Colonic mucosa (tissue), 4 donors: Measurements from ENCODE around the gene SWT1. TPM values are rescaled to one million over a fixed set of nuclear protein-coding genes. Genes with fewer than 3 reads are reported as not detected.

Experiments
- DNase-seq: peaks from one replicate; pipeline ENCODE4 v3.0.0-alpha.2; 2020
- H3K27ac ChIP-seq: fragments of 200-600 bp; one replicate; pipeline ENCODE4 v1.8.0; 2021
- H3K27me3 ChIP-seq: fragments of 200-600 bp; one replicate; pipeline ENCODE4 v1.8.0; 2021
- H3K36me3 ChIP-seq: fragments of 200-600 bp; one replicate; pipeline ENCODE4 v1.8.0; 2021
- H3K4me1 ChIP-seq: fragments of 200-600 bp; one replicate; pipeline ENCODE4 v1.8.0; 2021; ENCODE audit warnings: mild to moderate bottlenecking
- H3K4me3 ChIP-seq: fragments of 200-600 bp; one replicate; pipeline ENCODE4 v1.8.0; 2021
- H3K9ac ChIP-seq, 2 donors: one replicate each; pipeline ENCODE4 v1.7.0; 2013; ENCODE audit warnings: control low read depth in 2 of 2, low read depth in 2 of 2, low read length in 2 of 2
- H3K9me3 ChIP-seq: fragments of 200-600 bp; one replicate; pipeline ENCODE4 v1.8.0; 2021
- intact Hi-C: fragments of 100-400 bp; cut with DNase I; formaldehyde crosslinking; loops from one replicate; pipeline ENCODE4 v1.14.1; 2022
- total RNA-seq, 2 donors: library from RNA; stranded (reverse); fragmentation: NEBNext Ultra II Directional in 1 of 2; extraction: Animal tissue kit (Norgen Biotek cat#: 25700) in 1 of 2; gene quantifications; one replicate each; pipeline ENCODE4 v1.2.1, GENCODE V29; 2021
- TF ChIP-seq, protein P1 (sequence below): fragments of 200-600 bp; IDR thresholded peaks from one replicate; pipeline ENCODE4 v1.8.0; 2022; ENCODE audit warnings: antibody characterized with exemption, mild to moderate bottlenecking
- donor health status: healthy.
- donor health status: DM: no; HTN: no; CAD: no.
- donor health status: DM: no; HTN: no; CAD: no.

The SWT1 gene
- total RNA-seq, 2 donors from 2014 or later: 3.4 to 5.7 TPM

DNA sequence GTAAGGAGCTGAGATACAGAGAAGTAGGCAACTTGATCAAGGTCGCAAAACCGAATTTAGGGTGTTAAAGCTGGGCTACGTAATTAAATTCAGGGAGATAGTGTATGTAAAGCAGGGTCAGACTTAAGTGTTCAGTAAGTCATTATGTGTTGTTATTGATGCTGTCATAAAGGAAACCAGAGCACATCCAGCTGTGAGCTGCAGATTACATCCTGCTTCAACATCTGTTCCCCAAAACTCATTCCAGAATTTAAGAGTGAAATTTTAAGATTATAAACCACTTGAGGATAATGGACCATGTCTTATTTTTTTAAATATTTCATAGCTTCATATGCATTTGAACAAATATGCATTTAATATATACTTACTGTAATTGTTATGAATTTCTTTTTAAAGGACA, 110.3 kb downstream of the SWT1 start:
- Histone ChIP-seq H3K27ac (no peak overlapping the region), H3K4me3 (no peak overlapping the region), H3K9me3 (no peaks in the 10 kb centered on the region), H3K27me3 (no peaks in the 10 kb centered on the region), H3K36me3 (no peaks in the 10 kb centered on the region), H3K9ac (no peak overlapping the region), H3K4me1 (no peaks in the 10 kb centered on the region)
- no peak for DNase-seq
- intact Hi-C loops: no loop called here
- TF ChIP-seq, protein P1, sequence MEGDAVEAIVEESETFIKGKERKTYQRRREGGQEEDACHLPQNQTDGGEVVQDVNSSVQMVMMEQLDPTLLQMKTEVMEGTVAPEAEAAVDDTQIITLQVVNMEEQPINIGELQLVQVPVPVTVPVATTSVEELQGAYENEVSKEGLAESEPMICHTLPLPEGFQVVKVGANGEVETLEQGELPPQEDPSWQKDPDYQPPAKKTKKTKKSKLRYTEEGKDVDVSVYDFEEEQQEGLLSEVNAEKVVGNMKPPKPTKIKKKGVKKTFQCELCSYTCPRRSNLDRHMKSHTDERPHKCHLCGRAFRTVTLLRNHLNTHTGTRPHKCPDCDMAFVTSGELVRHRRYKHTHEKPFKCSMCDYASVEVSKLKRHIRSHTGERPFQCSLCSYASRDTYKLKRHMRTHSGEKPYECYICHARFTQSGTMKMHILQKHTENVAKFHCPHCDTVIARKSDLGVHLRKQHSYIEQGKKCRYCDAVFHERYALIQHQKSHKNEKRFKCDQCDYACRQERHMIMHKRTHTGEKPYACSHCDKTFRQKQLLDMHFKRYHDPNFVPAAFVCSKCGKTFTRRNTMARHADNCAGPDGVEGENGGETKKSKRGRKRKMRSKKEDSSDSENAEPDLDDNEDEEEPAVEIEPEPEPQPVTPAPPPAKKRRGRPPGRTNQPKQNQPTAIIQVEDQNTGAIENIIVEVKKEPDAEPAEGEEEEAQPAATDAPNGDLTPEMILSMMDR: no peak

DNA sequence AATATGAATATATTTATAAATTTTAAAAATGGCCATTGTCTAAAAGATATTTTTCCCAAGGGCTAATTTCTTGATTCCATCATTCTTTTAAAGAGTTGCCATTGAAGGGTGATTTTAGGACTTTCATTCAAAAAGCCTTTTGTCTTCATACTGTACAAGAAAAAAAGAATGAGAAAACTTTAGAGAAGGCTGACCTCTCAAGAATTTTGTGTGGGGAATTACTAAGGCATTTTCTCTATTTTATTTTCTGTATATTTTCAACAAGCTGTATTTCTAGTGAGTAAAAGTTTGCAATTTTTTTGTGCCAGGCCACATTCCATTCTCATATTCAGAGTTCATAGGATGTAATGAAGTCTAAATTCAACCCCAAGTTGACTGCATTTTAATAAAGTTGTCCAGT, 110.7 kb downstream of the SWT1 start:
- Histone ChIP-seq H3K36me3 (no peaks in the 10 kb centered on the region), H3K4me1 (no peaks in the 10 kb centered on the region), H3K4me3 (no peak overlapping the region), H3K9ac (no peak overlapping the region), H3K27ac (no peak overlapping the region), H3K9me3 (no peaks in the 10 kb centered on the region), H3K27me3 (no peaks in the 10 kb centered on the region)
- no peak for DNase-seq
- TF ChIP-seq, protein P1: no peak
- intact Hi-C loops: no loop called here

DNA sequence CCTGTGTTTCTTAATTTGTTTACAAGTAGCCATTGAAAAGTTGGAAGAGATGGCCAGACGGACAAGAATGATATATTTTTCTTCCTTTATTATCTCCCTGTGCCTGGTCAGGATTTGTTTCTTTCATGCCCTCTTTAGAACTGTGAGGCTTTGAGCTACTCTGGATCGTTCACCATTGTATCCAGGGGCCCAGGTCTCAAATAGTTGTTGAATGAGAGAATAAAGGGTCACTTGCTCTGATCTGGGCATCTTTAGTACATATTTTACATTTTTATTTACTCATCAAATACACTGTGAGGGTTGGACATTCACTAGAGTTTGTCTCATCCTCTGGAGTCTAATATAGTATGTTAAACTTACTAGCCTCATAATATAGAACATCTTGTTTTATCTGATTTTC, 111.4 kb downstream of the SWT1 start:
- H3K27me3 ChIP-seq: no peaks in the 10 kb centered on the region
- no peak overlapping the region for H3K9ac ChIP-seq
- DNase-seq: no peak
- intact Hi-C loops: no loop called here
- H3K27ac ChIP-seq: no peak overlapping the region
- TF ChIP-seq, protein P1: no peak
- no peak overlapping the region for H3K4me3 ChIP-seq
- no peaks in the 10 kb centered on the region for H3K4me1 ChIP-seq
- H3K9me3 ChIP-seq: no peaks in the 10 kb centered on the region
- no peaks in the 10 kb centered on the region for H3K36me3 ChIP-seq

DNA sequence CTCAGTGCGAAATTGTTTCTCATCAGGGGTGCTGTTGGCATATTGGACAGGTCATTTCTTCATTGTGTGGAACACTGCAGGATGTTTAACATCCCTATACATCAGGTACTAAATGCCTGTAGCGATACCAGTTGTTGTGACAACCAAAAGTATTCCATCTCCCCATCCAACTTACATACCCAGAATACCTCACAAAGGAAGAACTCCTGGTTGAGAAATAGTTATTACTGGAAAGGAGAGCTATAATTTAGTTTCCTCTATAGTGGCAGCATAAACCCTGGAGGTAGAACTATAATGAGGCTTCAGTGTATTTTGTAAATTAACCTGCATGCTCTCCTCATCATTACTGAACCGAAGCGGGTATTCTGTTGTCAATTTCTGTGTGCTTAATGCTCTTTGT, 115.0 kb downstream of the SWT1 start:
- Histone ChIP-seq H3K4me1 (no peaks in the 10 kb centered on the region), H3K36me3 (no peaks in the 10 kb centered on the region), H3K9ac (no peak overlapping the region), H3K9me3 (no peaks in the 10 kb centered on the region), H3K27ac (no peak overlapping the region), H3K4me3 (no peak overlapping the region), H3K27me3 (no peaks in the 10 kb centered on the region)
- TF ChIP-seq, protein P1: no peak
- intact Hi-C loops: no loop called here
- no peak for DNase-seq

DNA sequence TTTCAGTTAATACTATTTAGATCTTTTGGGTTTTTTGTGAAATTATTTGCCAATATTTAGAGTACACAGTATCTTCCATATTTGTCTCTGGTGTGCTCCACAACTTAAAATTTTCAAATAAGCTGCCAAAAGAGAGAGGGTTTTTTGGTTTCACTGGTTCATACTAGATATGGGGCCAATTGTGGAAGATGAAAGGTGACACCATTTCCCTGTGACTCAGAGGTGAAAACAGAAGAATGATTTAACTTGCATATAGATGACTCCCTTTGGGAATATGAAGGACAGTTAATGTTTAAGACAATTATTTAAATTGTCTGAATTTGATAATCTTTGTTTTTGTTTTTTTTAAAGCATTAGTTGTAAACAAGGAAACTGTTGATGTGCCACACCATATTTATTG, 122.6 kb downstream of the SWT1 start:
- Histone ChIP-seq H3K4me3 (no peak overlapping the region), H3K27me3 (no peaks in the 10 kb centered on the region), H3K4me1 (no peaks in the 10 kb centered on the region), H3K9me3 (no peaks in the 10 kb centered on the region), H3K36me3 (no peaks in the 10 kb centered on the region), H3K9ac (no peak overlapping the region), H3K27ac (no peak overlapping the region)
- intact Hi-C loops: no loop called here
- no peak for DNase-seq
- TF ChIP-seq, protein P1: no peak

DNA sequence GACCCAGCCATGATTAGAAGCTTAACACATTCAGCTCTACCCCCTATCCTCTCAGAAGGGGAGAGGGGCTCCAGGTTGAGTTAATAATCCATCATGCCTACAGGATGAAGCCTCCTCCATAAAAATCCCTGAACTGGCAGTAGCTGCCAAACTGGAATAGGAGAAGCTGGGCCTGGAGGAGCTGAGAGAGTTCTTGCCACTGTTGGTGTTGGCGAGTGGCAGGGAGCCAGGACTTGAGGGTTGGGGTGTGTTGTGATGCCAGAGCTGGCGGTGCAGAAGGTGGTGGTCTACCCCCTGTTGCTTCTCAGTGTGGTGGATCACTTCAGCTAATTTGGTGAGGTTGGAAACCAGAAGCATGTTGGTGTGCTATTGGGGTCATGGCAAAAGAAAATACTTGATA, 123.6 kb downstream of the SWT1 start:
- no peaks in the 10 kb centered on the region for H3K27me3 ChIP-seq
- no peak overlapping the region for H3K4me3 ChIP-seq
- no peaks in the 10 kb centered on the region for H3K9me3 ChIP-seq
- intact Hi-C loops: no loop called here
- DNase-seq: no peak
- TF ChIP-seq, protein P1: no peak
- no peak overlapping the region for H3K27ac ChIP-seq
- no peaks in the 10 kb centered on the region for H3K4me1 ChIP-seq
- no peaks in the 10 kb centered on the region for H3K36me3 ChIP-seq
- H3K9ac ChIP-seq: no peak overlapping the region
